Fibroblast of gingiva (primary cell): Measurements from ENCODE around the gene TRAPPC2.

Experiments used
- DNase-seq: peaks from one replicate; pipeline ENCODE4 v3.0.0-alpha.2; 2011; ENCODE audit warnings: low read depth

The TRAPPC2 gene

DNA sequence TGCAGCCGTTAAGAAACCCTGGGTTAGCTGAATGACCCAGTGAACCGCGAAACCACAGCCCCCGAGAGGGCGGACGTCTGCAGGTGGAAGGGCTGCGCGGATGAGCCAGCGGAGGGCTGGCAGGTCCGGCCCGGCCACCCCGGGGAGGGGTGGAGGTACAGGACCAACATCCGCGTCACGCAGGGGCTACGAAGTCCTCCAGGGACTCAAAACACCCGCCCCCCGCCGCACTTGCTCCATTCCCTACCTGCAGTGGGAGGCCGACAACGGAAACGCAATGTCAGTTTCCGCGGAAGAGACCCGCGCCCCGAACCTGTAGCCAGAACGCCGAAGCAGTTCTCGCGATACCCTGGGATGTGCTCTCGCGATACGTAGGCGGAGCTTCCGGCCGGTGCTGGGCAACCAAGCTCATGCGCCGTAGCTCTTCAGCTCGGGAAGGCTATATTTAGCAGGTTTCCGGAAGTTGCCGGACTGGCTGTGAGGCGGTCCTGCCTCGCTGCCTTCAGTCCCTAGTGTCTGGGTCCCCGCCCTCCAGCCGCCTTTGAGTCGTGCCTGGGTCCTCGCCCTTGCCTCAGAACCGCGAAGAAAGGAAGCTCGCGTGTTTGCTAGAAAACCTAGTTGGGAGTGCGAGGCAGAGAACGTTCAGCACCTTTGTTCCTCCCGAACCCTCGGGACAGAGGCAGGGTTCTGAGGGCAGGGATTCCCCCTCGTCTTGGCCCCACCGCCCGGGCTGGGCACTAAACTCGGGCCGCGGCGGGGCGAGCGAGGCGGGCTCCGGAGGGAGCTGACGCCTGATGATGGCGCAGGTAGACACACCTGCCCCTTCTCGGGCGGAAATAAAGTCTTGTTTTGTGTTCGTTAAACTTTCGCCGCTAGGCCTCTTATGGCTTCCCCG lies at the start of gene TRAPPC2, which contains the start of gene OFD1:
Gene TRAPPC2 (minus strand): TSS at position 343 of the 895 bp plus-strand sequence. CDS start 14,657 bp downstream, outside the sequence.
Gene OFD1 (plus strand): TSS at position 471 of the 895 bp plus-strand sequence. CDS start 324 bp downstream, at position 795.
- peak; percentile 94 for DNase-seq

DNA sequence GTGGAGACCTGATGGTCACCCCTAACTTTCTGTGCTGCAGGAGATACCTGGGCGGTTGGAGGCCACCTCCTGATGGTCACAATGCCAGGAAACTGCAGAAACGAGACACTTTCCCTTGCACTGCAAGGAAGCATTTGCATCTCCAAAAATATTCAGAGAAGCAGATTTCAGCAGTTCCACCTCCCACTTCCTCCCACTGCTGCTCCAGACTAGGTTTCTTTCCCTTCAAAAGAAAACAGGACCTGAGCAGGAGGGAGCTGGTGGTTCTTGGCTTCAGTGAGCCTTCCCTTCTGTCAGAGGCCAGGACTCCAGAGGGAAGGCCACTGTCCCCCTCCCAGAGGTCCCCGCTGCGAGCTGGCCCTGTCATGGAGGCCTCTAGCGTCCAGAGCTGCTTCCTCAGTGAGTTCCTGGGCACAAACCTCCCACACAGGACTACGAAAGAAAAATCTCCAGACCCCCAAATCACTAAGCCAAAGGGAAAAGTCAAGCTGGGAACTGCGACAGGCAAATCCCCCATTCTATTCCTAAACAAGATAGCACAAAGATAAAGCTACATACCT lies 46.5 kb upstream of the TRAPPC2 start:
- no peak for DNase-seq

DNA sequence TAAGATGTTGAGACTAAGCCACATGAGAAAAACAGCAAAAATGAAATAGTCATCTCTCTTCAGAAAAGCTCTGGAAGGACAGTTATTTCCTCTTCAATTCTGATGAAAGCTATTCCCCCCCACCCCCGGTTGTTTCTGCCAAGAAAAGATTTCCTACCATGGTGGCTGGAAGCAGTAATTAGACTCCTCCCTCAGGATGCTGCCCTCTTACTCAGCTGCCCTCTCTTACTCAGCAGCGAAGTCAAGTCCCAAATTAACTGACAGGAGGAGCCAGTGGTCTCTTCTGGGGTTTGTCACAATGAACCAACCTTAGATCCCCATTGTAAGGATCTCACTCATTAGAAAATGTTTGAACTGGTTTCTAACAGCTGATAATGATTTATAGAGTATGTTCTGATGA lies 44.5 kb upstream of the TRAPPC2 start:
- peak; percentile 68 for DNase-seq

DNA sequence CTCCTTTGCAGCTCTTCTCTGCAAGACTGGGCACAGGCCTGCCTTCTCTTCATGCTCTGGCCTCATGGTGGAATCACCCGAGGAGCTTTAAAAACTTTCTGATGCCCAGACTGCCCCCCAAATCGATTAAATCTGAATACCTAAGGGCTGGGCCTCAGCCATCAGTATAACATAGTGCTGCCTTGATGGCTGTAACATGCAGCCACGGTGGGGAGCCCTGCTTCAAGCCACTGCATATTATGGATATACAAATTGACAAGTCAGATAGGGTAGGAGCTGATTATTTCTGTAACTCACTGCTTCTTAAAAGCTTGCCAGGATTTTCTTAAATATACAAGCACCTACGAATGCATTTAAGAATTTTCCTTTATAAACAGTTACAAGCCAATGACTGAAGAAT lies 42.0 kb upstream of the TRAPPC2 start:
- DNase-seq: no peak

DNA sequence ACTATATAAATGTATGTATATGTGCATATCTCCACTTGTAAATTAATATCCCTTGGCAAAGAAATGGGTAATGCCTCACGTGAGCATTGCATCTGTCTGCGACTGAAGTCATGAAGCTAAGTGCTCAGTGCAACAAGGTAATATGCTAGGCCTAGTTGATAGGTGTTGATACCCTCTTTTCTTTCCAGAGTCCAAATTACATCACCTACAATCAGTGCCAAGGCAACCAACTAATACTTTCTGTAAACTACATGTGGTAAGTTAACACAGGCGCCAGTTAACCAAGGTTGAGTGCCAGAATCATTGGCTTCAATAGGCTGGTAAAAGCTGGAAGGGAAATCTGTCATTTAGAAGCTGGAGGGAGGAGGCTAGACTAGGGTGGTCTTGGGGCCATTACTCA lies 41.4 kb upstream of the TRAPPC2 start:
- DNase-seq: no peak

DNA sequence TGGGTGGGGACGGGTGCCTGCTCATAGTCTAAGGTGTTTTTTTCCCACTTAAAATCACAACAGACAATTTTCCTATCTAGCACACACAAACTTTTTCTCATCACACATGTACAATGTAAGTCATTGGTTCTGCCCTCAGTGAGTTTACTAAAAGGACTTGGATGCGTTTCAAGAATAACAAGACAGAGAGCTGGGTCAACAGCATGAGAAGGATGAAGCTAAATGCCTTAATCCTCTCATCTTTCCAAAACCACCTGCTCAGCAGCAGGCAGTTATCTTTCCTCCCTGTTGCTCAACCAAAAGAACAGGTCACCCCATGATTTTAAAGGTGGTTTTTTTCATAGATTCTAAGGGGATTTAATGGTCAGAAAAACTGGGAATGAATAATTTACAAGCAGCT lies 40.3 kb upstream of the TRAPPC2 start:
- no peak for DNase-seq

DNA sequence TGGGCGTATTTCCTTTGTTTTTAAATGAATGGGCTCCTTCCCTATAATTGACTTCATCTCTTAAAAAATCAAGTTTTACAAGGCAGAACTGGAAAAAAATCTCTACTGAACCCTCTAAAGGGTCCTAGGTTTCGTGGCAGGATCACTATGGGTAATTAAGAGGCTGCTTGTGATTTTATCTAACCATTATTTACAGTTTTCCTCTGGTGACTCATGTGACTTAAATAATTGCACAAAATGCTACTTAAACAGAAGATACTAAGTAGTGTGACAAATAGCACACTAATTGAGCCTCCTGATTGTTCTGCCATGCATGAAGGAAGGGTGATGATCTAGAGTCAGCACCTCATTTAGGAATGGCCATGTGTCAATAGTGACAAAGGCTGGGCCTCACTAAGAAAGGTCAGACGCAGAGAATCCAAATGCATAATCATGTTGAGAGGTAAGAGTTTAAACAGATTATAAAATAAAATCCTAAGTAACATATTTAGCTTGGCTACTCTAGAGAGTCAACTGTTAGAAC lies 35.7 kb upstream of the TRAPPC2 start:
- no peak for DNase-seq

DNA sequence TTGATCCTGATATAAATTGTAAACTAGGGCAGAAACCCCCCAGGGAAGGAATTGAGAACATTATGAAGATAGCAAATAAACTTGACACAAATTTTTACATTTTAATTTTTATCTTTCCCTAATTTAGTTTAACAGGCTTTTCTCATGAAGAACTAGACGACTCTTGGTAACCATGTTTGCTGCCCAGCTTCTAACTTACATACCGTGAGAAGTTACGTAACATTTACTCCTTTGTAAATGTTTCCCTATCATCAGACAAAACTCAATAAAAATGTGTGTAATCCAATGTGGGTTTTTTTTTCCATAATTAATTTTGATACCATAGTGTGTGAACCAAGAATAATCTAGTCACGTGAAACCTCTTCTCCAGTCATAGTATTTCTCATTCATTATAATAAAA lies 34.5 kb upstream of the TRAPPC2 start:
- no peak for DNase-seq

DNA sequence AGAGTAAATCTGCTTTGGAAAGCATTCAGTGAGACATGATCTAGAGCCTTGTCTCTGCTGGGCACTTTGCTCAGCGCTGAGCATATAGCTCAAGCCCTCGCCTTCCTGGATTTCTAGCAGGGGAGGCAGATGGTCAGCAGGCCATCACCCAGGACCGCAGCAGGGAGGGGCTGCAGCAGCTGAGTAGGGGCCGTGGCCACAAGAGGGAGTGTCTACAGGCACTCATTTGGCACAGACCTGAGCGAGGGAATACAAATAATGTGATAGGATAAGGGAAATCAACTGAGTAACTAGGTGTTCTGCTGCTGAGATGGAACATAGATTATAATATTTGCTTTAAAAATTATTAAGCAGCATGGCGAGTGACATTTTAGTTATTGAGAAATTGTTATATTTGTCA lies 30.3 kb upstream of the TRAPPC2 start:
- DNase-seq: no peak

DNA sequence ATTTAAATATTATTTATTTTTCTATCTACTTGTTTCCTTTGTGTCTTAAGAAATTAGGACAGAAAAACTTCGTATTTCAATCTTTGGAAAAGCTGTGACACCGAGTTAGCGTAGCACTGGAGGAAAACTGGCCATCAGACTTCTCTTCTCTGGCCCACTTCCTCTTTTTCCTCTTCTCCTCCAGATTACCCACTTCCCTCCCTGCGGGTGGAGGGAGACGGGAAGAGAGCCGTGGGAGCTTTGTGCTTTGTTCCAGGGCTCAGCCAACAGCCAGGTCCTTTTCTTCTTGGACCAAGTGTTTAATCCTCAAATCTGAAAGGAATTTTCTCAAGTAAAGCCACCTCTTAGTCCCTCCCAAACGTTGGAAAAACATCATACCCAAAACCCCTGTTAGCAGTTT lies 29.9 kb upstream of the TRAPPC2 start:
- DNase-seq: no peak

DNA sequence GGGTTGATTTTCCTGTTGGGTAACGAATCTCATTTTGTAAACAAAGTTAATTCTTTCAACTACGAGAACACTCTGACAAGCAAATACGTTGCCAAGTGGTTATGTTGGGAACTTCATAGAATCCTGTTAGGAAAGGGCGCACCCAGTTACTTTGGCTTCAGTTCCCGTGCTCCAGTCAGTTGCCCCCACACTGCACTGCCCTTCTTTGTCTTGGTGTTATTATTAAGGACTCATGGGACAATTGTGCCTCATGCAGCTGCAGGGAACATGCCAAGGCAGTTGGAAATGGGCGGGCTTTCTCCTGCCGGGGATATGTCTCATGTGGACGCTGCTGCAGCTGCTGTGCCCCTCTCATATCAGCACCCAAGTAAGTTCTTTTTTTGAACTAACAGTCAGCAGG lies 29.1 kb upstream of the TRAPPC2 start:
- DNase-seq: peak; percentile 30

DNA sequence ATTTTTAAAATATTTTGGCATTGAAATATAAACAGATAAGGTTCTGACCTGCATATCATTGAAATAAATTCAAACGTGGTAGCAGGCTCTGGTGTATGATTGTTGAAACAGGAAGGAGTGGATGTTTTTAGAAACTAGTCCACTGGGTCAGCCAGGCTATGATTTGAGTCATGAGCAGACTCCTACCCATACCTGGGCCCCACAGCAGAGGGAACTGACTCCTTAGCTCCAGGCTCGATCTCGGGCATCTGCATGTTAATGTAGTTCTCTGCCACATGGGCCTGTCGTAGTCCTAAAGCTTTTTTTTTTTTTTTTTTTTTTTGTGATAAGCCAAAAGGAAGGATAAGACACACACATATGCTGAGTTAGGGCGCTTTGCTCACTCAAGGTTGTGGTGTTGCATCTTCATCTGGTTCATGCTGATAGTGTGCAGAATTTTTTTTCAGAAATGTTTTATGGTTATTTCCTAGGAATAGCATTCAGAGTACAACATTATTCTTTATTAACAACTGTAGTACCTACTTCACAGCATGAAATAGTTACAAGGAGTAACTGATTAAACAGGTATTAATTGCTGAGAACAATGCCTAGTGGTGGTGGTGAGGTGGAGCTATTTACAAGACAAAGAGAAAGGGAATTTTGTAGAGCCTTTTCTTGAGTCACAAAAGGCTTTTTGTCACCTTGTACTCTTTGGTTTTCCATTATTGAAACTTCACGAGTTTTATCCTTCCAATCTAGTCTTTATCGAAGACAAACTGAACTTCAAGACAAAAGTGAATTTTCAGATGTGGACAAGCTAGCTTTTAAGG lies 27.4 kb upstream of the TRAPPC2 start:
- DNase-seq: peak; percentile 27

DNA sequence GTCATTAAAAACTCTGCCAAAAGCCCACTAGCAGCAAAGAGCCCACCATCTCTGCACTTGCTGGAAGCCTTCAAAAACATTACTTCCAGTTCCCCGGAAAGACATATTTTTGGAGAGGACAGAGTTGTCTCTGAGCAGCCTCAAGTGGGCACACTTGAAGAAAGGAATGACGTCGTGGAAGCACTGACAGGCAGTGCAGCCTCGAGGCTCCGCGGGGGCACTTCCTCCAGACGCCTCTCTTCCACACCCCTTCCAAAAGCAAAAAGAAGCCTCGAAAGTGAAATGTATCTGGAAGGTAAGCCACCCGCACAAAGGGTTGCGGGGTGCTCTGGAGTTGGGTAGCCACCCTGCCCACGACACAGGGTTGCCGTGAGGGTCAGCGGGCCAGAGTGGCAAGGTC lies 26.0 kb upstream of the TRAPPC2 start:
- no peak for DNase-seq

DNA sequence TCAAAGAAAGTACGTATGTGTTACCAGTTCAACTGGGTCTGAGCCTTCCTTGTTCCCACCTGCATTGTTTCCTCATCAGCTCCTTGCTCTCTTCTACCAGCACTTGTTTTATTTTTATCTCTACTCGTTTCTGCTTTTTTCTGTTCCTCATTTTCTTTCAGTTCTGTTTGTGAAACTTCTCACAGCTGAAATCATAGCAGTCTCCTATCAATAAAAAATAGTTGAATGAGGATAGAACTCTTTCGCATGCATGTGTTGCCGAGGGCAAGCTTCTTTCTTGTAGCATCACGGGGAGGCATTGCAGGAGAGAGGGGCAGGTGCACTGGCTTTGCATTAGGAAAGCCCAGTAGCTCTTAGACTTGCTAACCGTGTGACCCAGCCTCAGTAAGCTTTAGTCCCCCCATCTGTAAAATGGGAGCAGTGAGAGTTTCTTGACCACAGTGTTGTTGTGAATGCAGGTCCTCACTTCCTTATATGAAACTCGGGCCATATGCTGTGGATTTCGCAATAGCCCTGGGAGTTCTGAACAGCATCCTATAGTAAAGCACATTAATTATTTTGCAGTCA lies 24.8 kb upstream of the TRAPPC2 start:
- DNase-seq: no peak

DNA sequence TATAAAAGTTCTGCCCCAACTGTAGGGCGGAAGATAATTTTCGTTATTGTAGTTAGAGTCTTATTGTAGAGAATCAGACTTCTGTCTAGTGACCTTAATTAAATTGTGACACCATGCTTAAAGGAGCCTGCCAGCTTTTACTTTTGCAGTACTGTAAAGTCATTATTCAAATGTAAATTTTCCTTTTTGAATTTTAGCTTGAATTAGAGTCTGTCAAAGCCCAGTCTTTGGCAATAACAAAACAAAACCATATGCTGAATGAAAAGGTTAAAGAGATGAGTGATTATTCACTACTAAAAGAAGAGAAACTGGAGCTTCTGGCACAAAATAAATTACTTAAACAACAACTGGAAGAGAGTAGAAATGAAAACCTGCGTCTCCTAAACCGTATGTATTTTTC lies 22.0 kb upstream of the TRAPPC2 start:
- DNase-seq: no peak

DNA sequence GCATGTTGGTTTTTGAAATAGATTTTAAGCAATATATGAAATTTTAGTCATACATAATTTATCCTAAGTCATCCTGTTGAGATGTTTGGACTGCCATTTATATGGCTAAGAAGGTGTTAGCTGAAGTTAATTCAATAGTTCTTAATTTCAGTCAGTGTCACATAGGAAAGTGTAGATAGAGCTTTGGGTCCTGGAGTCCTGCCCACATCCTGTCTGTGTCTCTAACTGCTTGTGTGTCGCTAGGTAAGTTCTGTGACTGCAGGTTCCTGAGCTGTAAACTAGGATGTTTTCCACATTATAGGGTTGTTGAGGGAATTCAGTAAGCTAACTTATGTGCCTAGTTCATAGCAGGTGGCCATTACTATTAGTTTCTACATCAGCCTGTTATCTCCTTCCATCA lies 20.8 kb upstream of the TRAPPC2 start:
- DNase-seq: no peak

DNA sequence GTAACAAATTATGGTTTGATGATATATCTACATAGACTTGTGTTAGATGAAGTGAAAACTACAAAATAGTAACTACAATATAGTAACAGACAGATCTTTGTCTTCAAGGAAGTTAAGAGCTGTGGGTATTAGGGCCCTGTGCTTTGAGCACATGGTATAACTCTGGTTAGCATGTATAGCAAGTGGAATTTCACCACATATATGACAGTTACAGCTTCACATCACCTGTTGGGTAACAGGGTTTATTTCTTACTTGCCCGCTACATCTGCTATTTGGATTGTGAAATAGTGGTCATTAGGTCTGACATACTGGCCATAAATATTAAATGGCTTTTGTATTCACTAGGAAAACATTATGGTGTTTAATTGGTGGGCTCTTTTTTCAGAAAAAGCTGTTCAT lies 20.3 kb upstream of the TRAPPC2 start:
- no peak for DNase-seq

DNA sequence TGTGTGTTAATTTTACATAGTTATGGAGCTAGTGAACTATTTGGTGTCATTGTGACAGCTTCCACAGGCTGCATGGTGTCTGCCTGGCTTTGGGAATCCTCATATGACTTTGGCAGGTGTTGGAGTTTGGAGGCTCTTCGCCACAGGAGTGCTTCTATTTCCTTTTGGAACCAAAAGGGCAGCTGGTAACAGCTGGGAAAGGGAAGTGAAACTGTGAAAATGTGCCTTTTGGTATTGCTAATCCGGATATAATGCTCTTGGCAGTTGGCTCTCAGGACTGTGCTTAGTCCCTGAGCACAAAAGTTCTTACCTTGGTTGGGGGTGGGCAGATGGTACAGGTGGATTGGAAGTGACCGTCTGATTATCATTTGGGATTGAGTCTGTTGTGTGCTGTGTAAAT lies 18.2 kb upstream of the TRAPPC2 start:
- no peak for DNase-seq

DNA sequence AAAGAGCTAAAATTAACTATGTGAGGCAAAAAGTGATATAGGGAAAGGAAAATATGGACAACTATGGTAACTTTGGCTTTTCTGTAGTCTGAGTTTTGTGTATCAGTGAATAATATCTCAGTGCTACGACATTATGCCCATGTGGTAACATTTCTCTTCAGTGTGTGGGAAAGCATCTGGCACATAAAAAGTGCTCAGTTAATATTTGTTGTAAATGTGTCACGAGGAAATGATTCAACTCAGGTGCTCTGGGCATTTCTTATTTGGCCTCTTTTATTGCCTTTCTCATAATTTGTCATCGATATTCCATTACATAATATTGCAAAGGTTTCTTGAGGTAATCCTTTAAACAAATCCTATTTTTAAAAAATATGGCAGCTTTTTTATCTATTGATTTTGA lies 17.7 kb upstream of the TRAPPC2 start:
- DNase-seq: no peak

DNA sequence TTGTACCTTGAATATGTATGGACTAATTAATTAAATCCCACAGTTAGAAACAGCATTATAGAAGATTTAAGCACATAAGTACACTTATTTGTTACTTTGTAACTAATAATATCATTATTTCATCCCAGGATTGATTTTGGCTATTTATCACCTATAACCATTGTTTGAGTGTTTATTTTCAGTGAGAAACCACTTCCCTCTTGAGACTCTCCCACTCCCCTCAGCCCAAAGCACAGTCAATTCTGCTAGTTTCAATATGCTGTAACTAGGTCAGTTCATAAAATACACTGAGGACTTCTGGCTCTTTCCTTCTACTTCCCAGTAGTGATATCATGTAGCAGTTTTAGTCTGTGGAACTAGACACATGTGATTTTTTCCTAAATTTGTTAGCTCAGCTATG lies 16.4 kb upstream of the TRAPPC2 start:
- no peak for DNase-seq

DNA sequence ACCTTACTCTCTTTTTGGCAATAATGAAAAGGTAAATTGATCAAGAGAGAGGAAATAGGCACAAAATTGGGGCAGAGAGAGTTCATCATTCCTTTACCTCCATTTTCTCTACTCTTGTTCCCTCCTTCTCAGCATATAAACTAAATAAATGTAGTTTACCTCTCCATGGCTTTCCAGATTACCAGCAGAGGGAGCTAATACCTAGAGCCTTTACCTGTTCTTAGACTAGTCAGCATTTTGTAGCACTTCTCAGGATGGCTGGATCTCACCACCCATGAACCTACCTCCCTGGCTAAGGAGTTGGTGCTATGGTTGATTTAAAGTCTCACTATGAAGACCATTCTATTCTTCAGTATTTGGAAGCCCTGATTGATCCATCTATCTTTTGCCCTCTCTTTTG lies 15.8 kb upstream of the TRAPPC2 start:
- DNase-seq: peak; percentile 16

DNA sequence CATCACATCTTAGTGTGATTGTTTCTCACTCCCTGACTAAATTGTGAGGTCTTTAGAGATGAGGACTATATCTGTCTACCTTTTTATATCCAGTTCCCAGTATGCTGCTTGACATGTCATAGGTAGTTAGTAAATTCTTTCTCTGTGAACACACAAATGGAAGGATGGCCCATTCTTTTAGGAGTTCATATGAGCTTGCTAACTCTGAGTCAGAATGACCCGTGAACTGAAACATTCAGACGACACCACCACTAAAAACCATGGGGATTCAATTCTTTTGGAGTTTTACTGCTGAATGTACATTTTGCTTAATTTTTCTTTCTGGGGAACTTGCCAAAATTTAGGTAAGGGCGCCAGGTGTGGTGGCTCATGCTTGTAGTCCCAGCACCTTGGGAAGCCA lies 14.1 kb upstream of the TRAPPC2 start:
- DNase-seq: no peak
